Epithelial cell of esophagus (primary cell): ENCODE results near the gene ASB11.
A peak's percentile ranks its signal among the peaks of the same experiment; 100 is the strongest.

Experiments used
- DNase-seq: peaks from one replicate; pipeline ENCODE4 v3.0.0; 2010; ENCODE audit warnings: low read depth
- H3K4me3 ChIP-seq: 2 replicates; pipeline ENCODE4 v1.5.1; 2011; ENCODE audit warnings: mild to moderate bottlenecking, low read length, control low read depth
- TF ChIP-seq, protein P1 (sequence below): IDR thresholded peaks from 2 replicates; pipeline ENCODE4 v1.5.1; 2011; ENCODE audit warnings: low read depth, mild to moderate bottlenecking, low read length, control low read depth, inconsistent platforms; ENCODE audit not compliant: insufficient read depth; ENCODE audit errors: missing control alignments

The ASB11 gene

GRCh38 chrX:15236146-15236545 is 79.3 kb downstream of the ASB11 start:
- DNase-seq, result no peak
- TF ChIP-seq, protein P1, sequence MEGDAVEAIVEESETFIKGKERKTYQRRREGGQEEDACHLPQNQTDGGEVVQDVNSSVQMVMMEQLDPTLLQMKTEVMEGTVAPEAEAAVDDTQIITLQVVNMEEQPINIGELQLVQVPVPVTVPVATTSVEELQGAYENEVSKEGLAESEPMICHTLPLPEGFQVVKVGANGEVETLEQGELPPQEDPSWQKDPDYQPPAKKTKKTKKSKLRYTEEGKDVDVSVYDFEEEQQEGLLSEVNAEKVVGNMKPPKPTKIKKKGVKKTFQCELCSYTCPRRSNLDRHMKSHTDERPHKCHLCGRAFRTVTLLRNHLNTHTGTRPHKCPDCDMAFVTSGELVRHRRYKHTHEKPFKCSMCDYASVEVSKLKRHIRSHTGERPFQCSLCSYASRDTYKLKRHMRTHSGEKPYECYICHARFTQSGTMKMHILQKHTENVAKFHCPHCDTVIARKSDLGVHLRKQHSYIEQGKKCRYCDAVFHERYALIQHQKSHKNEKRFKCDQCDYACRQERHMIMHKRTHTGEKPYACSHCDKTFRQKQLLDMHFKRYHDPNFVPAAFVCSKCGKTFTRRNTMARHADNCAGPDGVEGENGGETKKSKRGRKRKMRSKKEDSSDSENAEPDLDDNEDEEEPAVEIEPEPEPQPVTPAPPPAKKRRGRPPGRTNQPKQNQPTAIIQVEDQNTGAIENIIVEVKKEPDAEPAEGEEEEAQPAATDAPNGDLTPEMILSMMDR, result no peak
- no peak overlapping the region for H3K4me3 ChIP-seq

- TF ChIP-seq, protein P1, result no peak
- no peak for DNase-seq
- no peak overlapping the region for H3K4me3 ChIP-seq
These were observed 80.4 kb downstream of the ASB11 start for GRCh38 chrX:15235001-15235400.

- TF ChIP-seq, protein P1, result no peak
- DNase-seq, result peak; percentile 2
- H3K4me3 ChIP-seq, result no peak overlapping the region
These were observed 81.9 kb downstream of the ASB11 start for GRCh38 chrX:15233416-15234015.
